SK-N-SH (cell line): Measurements from ENCODE around the gene NTRK3. TPM values are rescaled to one million over a fixed set of nuclear protein-coding genes. Genes with fewer than 3 reads are reported as not detected.

ENCODE experiments used
- CTCF ChIA-PET: fragments of 300-600, 350-600 bp; formaldehyde crosslinking; extraction: SDS; loops from one replicate; lab custom pipeline; 2021; lab: Yijun Ruan, JAX
- POLR2A ChIA-PET: fragments of 350-600 bp; sonication (Branson Sonifier 250); formaldehyde crosslinking; extraction: SDS; loops from one replicate; lab custom pipeline; 2020; ENCODE audit warnings: antibody characterized with exemption, inconsistent platforms; lab: Yijun Ruan, JAX
- DNase-seq: peaks from one replicate; pipeline ENCODE4 v3.0.0; 2012
- H2AFZ ChIP-seq: fragments of 200-600 bp; sonication (generic); 2 replicates; pipeline ENCODE4 v1.8.1; 2016; ENCODE audit warnings: antibody characterized with exemption, mild to moderate bottlenecking, low read depth
- H3F3A ChIP-seq: fragments of 200-600 bp; sonication (generic); replicated peaks from 2 replicates; pipeline ENCODE3; 2016; ENCODE audit warnings: antibody characterized with exemption, mild to moderate bottlenecking; ENCODE audit not compliant: insufficient read depth
- H3K27ac ChIP-seq, 2 experiments: fragments of 200-500 bp in 1 of 2; fragments of 200-600 bp in 1 of 2; sonication (Bioruptor generic) in 1 of 2; sonication (generic), shearing (Covaris generic) in 1 of 2; 2 replicates each; pipeline versions ENCODE4 v1.5.1 to v1.6.1; 2014 to 2016; ENCODE audit warnings: low read depth in 2 of 2, inconsistent platforms in 1 of 2, low read length in 1 of 2, mild to moderate bottlenecking in 1 of 2, mixed read lengths in 1 of 2
- H3K27me3 ChIP-seq: fragments of 200-600 bp; sonication (generic), shearing (Covaris generic); 2 replicates; pipeline ENCODE4 v1.6.1; 2016; ENCODE audit warnings: mixed run types; ENCODE audit not compliant: insufficient read depth
- H3K36me3 ChIP-seq, 2 experiments: fragments of 200-500 bp in 1 of 2; fragments of 200-600 bp in 1 of 2; sonication (Bioruptor generic) in 1 of 2; sonication (generic) in 1 of 2; replicated peaks in 1 of 2; 2 replicates each; pipeline versions ENCODE3 to v1.5.1; 2014 to 2016; ENCODE audit warnings: low read length in 1 of 2, mild to moderate bottlenecking in 1 of 2; ENCODE audit not compliant: insufficient read depth in 2 of 2, control insufficient read depth in 1 of 2
- H3K4me1 ChIP-seq, 2 experiments: fragments of 200-500 bp in 1 of 2; fragments of 200-600 bp in 1 of 2; sonication (Bioruptor generic) in 1 of 2; sonication (generic), shearing (Covaris generic) in 1 of 2; 2 replicates each; pipeline versions ENCODE4 v1.5.1 to v1.6.1; 2014 to 2016; ENCODE audit warnings: low read depth in 1 of 2, low read length in 1 of 2, mixed run types in 1 of 2; ENCODE audit not compliant: insufficient read depth in 2 of 2, control insufficient read depth in 1 of 2
- H3K4me2 ChIP-seq: fragments of 200-600 bp; sonication (generic), shearing (Covaris generic); 2 replicates; pipeline ENCODE4 v1.6.1; 2017; ENCODE audit warnings: mixed run types
- H3K4me3 ChIP-seq, 2 experiments: fragments of 200-500 bp in 1 of 2; fragments of 200-600 bp in 1 of 2; sonication (Bioruptor generic) in 1 of 2; sonication (generic), shearing (Covaris generic) in 1 of 2; 2 replicates each; pipeline versions ENCODE4 v1.5.1 to v1.8.1; 2014 to 2016; ENCODE audit warnings: low read depth in 2 of 2, inconsistent platforms in 1 of 2, low read length in 1 of 2, mild to moderate bottlenecking in 1 of 2, mixed read lengths in 1 of 2, moderate library complexity in 1 of 2
- H3K79me2 ChIP-seq: fragments of 200-600 bp; sonication (generic); 2 replicates; pipeline ENCODE4 v1.8.1; 2017; ENCODE audit warnings: mild to moderate bottlenecking; ENCODE audit not compliant: insufficient read depth
- H3K9ac ChIP-seq: fragments of 200-600 bp; sonication (generic); 2 replicates; pipeline ENCODE4 v1.6.1; 2017; ENCODE audit warnings: mixed run types
- H3K9me2 ChIP-seq: fragments of 200-600 bp; sonication (generic); 2 replicates; pipeline ENCODE4 v1.6.1; 2017; ENCODE audit warnings: mixed run types
- H3K9me3 ChIP-seq: fragments of 200-600 bp; sonication (generic); 2 replicates; pipeline ENCODE4 v1.6.1; 2017; ENCODE audit warnings: mixed run types, mild to moderate bottlenecking, moderate library complexity
- H4K20me1 ChIP-seq: fragments of 200-600 bp; sonication (generic); 2 replicates; pipeline ENCODE4 v1.6.1; 2017; ENCODE audit warnings: mild to moderate bottlenecking, mixed run types; ENCODE audit not compliant: insufficient read depth
- CHD2 ChIP-seq: fragments of 150-350 bp; IDR thresholded peaks from 2 replicates; pipeline ENCODE4 v1.6.1; 2018; ENCODE audit warnings: low read length; ENCODE audit not compliant: partially characterized antibody
- CTCF ChIP-seq: fragments of 200-600 bp; sonication (generic); IDR thresholded peaks from 2 replicates; pipeline ENCODE4 v1.6.1; 2017; ENCODE audit warnings: antibody characterized with exemption, mild to moderate bottlenecking, moderate library complexity
- EZH2phosphoT487 ChIP-seq: fragments of 200-600 bp; sonication (generic); IDR thresholded peaks from 2 replicates; pipeline ENCODE4 v1.6.1; 2017; ENCODE audit warnings: low read depth, mixed run types, mild to moderate bottlenecking, antibody characterized with exemption, moderate library complexity, borderline replicate concordance
- FOSL2 ChIP-seq: IDR thresholded peaks from 2 replicates; pipeline ENCODE4 v1.4.0; 2012; ENCODE audit warnings: low read depth, mild to moderate bottlenecking, moderate library complexity, borderline replicate concordance
- FOXM1 ChIP-seq: IDR thresholded peaks from 2 replicates; pipeline ENCODE4 v1.4.0; 2012; ENCODE audit warnings: low read depth, mild to moderate bottlenecking
- GABPA ChIP-seq: IDR thresholded peaks from 2 replicates; pipeline ENCODE4 v1.4.0; 2012; ENCODE audit warnings: low read depth, mild to moderate bottlenecking
- GATA2 ChIP-seq: sonication (generic); formaldehyde crosslinking; IDR thresholded peaks from 2 replicates; pipeline ENCODE4 v1.5.0; 2020; ENCODE audit warnings: mild to moderate bottlenecking, missing genetic modification reagents
- MEF2A ChIP-seq: IDR thresholded peaks from 2 replicates; pipeline ENCODE4 v1.4.0; 2012; ENCODE audit warnings: low read depth, borderline replicate concordance
- NRF1 ChIP-seq: IDR thresholded peaks from 2 replicates; pipeline ENCODE4 v1.6.1; 2012; ENCODE audit warnings: low read depth, mild to moderate bottlenecking, low read length
- RFX5 ChIP-seq: IDR thresholded peaks from 2 replicates; pipeline ENCODE4 v1.6.1; 2012; ENCODE audit warnings: mild to moderate bottlenecking, improper control_type of control experiment, low read length
- SIN3A ChIP-seq: IDR thresholded peaks from 2 replicates; pipeline ENCODE4 v1.6.1; 2012; ENCODE audit warnings: low read depth, mild to moderate bottlenecking, low read length, moderate library complexity, borderline replicate concordance
- TCF12 ChIP-seq: IDR thresholded peaks from 2 replicates; pipeline ENCODE4 v1.4.0; 2012
- TEAD4 ChIP-seq: IDR thresholded peaks from 2 replicates; pipeline ENCODE4 v1.4.0; 2012; ENCODE audit warnings: mild to moderate bottlenecking, borderline replicate concordance; ENCODE audit not compliant: insufficient read depth
- USF2 ChIP-seq: fragments of 150-350 bp; IDR thresholded peaks from 2 replicates; pipeline ENCODE4 v1.6.1; 2017; ENCODE audit warnings: antibody characterized with exemption, low read length, low read depth, borderline replicate concordance
- WGBS: methylation state at CpG from one replicate; pipeline ENCODE4 v1.1.6; 2017; ENCODE audit warnings: low lambda C conversion rate; 5-methylcytosine and 5-hydroxymethylcytosine counted together
- polyA plus RNA-seq, 3 experiments: library from polyadenylated mRNA; depleted of rRNA; stranded (reverse); fragments of >200 nt; gene quantifications; 2 replicates each; pipeline ENCODE4 v1.2.3, GENCODE V29; 2012
- TF ChIP-seq, protein P1 (sequence below): IDR thresholded peaks from 2 replicates; pipeline ENCODE4 v1.4.0; 2012; ENCODE audit warnings: low read depth
- TF ChIP-seq, protein P2 (sequence below): IDR thresholded peaks from 2 replicates; pipeline ENCODE4 v1.6.1; 2012; ENCODE audit warnings: mild to moderate bottlenecking, low read depth, low read length, moderate library complexity
- TF ChIP-seq, protein P3 (sequence below): IDR thresholded peaks from 2 replicates; pipeline ENCODE4 v1.4.0; 2012; ENCODE audit warnings: low read depth, borderline replicate concordance

The NTRK3 gene
- polyA plus RNA-seq, 1 of the 3 experiments (the other 2 are of a cell fraction) = 2.6 TPM

DNA sequence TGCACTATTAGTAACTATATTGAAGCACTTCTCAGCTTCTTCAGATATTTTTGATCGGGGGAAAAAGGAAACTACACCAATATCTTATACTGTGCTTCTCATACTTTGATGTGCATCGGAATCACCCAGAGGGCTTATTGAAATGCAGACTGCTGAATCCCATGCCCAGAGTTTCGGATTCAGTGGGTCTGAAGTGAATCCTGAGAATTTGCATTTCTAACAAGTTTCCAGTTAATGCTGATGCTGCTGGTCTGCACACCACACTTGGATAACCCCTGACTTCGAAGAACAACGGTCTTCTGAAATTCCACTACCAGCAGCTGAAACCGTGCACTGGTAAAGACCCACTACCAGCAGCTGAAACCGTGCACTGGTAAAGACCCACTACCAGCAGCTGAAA lies 243.9 kb downstream of the NTRK3 start:
- Histone ChIP-seq H3K27me3 (no peaks in the 10 kb centered on the region), H3F3A (no peaks in the 10 kb centered on the region), H3K79me2 (no peaks in the 10 kb centered on the region), H4K20me1 (no peaks in the 10 kb centered on the region), H3K9me2 (no peaks in the 10 kb centered on the region), H3K4me1 (no peaks in the 10 kb centered on the region), H3K9me3 (no peaks in the 10 kb centered on the region), H3K9ac (no peak overlapping the region), H3K4me2 (no peak overlapping the region), H3K4me3 (no peak overlapping the region), H3K27ac (no peak overlapping the region), H2AFZ (no peak overlapping the region), H3K36me3 (no peaks in the 10 kb centered on the region)
- TF ChIP-seq NRF1 (no peak), USF2 (no peak), MEF2A (no peak), GABPA (no peak), TEAD4 (no peak), SIN3A (no peak), CTCF (no peak)
- DNase-seq = no peak
- CTCF ChIA-PET = interaction anchor here (0.8 kb wide), 1 partner anchor 936 kb away, joined by 3 read pairs; no protein-coding TSS in a partner anchor
- 39% methylated on average over 3 of the region's 7 CpGs for WGBS
- POLR2A ChIA-PET = no interaction called here

DNA sequence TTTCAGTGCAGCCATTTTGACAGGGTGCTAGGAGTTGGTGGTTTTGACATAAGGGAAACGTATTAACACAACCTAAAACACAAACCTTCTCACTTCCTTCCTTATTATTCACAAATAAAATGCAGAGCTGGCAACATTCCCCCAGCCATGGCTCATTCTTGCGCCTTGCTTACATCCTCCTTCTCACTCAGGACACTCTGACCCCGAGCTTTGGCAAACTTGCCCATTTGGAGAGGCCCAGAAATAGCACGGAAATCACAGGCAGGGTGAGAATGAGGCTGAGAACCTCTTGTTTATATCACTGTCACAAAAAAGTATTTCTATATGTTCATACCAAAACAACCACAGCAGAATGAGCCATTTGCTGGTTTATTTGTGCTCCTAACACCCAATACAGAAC lies 244.3 kb downstream of the NTRK3 start:
- Histone ChIP-seq H3F3A (no peaks in the 10 kb centered on the region), H3K4me3 (no peak overlapping the region), H3K27me3 (no peaks in the 10 kb centered on the region)
- TF ChIP-seq, protein P1, sequence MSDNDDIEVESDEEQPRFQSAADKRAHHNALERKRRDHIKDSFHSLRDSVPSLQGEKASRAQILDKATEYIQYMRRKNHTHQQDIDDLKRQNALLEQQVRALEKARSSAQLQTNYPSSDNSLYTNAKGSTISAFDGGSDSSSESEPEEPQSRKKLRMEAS = no peak
- TF ChIP-seq CHD2 (no peak), TEAD4 (no peak), GABPA (no peak), FOXM1 (no peak), EZH2phosphoT487 (no peak), NRF1 (no peak), USF2 (no peak), RFX5 (no peak), TCF12 (no peak), GATA2 (CRISPR knock-in tag) (no peak), SIN3A (no peak), FOSL2 (no peak)
- TF ChIP-seq, protein P2, sequence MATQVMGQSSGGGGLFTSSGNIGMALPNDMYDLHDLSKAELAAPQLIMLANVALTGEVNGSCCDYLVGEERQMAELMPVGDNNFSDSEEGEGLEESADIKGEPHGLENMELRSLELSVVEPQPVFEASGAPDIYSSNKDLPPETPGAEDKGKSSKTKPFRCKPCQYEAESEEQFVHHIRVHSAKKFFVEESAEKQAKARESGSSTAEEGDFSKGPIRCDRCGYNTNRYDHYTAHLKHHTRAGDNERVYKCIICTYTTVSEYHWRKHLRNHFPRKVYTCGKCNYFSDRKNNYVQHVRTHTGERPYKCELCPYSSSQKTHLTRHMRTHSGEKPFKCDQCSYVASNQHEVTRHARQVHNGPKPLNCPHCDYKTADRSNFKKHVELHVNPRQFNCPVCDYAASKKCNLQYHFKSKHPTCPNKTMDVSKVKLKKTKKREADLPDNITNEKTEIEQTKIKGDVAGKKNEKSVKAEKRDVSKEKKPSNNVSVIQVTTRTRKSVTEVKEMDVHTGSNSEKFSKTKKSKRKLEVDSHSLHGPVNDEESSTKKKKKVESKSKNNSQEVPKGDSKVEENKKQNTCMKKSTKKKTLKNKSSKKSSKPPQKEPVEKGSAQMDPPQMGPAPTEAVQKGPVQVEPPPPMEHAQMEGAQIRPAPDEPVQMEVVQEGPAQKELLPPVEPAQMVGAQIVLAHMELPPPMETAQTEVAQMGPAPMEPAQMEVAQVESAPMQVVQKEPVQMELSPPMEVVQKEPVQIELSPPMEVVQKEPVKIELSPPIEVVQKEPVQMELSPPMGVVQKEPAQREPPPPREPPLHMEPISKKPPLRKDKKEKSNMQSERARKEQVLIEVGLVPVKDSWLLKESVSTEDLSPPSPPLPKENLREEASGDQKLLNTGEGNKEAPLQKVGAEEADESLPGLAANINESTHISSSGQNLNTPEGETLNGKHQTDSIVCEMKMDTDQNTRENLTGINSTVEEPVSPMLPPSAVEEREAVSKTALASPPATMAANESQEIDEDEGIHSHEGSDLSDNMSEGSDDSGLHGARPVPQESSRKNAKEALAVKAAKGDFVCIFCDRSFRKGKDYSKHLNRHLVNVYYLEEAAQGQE = no peak
- TF ChIP-seq, protein P3, sequence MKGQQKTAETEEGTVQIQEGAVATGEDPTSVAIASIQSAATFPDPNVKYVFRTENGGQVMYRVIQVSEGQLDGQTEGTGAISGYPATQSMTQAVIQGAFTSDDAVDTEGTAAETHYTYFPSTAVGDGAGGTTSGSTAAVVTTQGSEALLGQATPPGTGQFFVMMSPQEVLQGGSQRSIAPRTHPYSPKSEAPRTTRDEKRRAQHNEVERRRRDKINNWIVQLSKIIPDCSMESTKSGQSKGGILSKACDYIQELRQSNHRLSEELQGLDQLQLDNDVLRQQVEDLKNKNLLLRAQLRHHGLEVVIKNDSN = no peak
- TF ChIP-seq, all 33 proteins: peak for 0
- Histone ChIP-seq H3K9me3 (no peaks in the 10 kb centered on the region), H3K9ac (no peak overlapping the region), H3K4me1 (no peaks in the 10 kb centered on the region), H2AFZ (no peak overlapping the region), H3K79me2 (no peaks in the 10 kb centered on the region), H4K20me1 (no peaks in the 10 kb centered on the region), H3K4me2 (no peak overlapping the region), H3K27ac (no peak overlapping the region), H3K9me2 (no peaks in the 10 kb centered on the region), H3K36me3 (no peaks in the 10 kb centered on the region)
- ChIA-PET CTCF (interaction anchor here (0.8 kb wide), 1 partner anchor 936 kb away, joined by 3 read pairs; no protein-coding TSS in a partner anchor), POLR2A (no interaction called here)
- no peak for DNase-seq
- 36% methylated on average over 4 of the region's 4 CpGs for WGBS
